ENCODE data around the gene MYO15A.

The MYO15A gene

DNA sequence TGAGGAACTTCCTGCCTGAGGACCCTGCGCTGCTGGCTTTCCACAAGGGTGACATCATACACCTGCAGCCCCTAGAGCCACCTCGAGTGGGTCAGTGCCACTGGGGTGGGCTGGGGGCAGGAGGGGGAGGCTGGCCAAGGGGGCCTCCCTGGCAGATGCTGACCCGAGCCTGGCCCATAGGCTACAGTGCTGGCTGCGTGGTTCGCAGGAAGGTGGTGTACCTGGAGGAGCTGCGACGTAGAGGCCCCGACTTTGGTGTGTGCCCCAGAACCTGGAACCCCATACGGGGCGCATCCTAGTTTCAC lies 48.4 kb downstream of the MYO15A start:
- no peak for TF ChIP-seq CTCF (conservative IDR thresholded peaks at IDR 0.05; ENCODE audit: low read length)
- TF ChIP-seq EZH2phosphoT487 (IDR thresholded peaks at IDR 0.05; ENCODE audit: borderline replicate concordance), result no peak
- peak overlapping the region; percentile 8; the same call in 1 of the 2 replicates for H2AFZ ChIP-seq (ENCODE audit: low read length)
- H3K4me2 ChIP-seq (ENCODE audit: low read depth, low read length, poor library complexity, severe bottlenecking), result no peak overlapping the region

DNA sequence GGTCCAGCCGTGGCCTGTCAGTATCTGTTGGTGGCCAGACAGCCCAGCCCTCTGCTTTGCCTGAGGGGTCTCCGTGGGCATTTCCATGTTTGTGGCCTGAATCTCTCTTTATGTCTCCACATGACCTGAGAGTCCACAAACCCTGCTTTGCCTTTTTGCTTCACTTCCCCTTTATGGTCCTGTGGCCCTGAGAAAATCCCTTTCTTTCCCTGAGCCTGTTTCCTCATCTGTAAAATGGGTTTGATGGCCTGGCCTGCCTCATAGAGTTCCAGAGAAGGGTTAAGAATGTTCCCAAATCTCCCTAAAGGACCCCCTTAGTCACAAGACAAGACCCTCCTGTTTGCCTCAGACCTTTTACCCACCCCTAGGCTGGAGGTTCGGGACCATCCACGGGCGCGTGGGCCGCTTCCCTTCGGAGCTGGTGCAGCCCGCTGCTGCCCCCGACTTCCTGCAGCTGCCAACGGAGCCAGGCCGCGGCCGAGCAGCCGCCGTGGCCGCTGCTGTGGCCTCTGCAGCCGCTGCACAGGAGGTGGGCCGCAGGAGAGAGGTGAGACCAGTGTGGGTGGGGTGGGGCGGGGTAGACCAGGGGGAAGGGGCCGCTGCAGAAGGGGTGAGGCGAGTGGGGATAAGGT lies 48.9 kb downstream of the MYO15A start:
- no peak overlapping the region for H2AFZ ChIP-seq (ENCODE audit: low read length)
- H3K4me1 ChIP-seq (ENCODE audit: insufficient read depth, low read length, poor library complexity, severe bottlenecking), result no peaks in the 10 kb centered on the region
- no peak for TF ChIP-seq CTCF (conservative IDR thresholded peaks at IDR 0.05; ENCODE audit: low read length)
- TF ChIP-seq EZH2phosphoT487 (IDR thresholded peaks at IDR 0.05; ENCODE audit: borderline replicate concordance), result no peak
- no peak overlapping the region for H3K4me2 ChIP-seq (ENCODE audit: low read depth, low read length, poor library complexity, severe bottlenecking)
- no peak overlapping the region for H3K9ac ChIP-seq (ENCODE audit: low read depth, low read length, poor library complexity, severe bottlenecking)
- H3K9me2 ChIP-seq (replicated peaks; ENCODE audit: low read depth, low read length), result no peaks in the 10 kb centered on the region
- H3F3A ChIP-seq (ENCODE audit: low read depth), result no peaks in the 10 kb centered on the region
- H3K36me3 ChIP-seq (ENCODE audit: insufficient read depth, low read length), result no peaks in the 10 kb centered on the region
- H3K9me3 ChIP-seq (ENCODE audit: insufficient read depth, low read depth, low read length), result no peaks in the 10 kb centered on the region
- H3K4me3 ChIP-seq (ENCODE audit: low read length, poor library complexity, severe bottlenecking), result no peak overlapping the region
- no peaks in the 10 kb centered on the region for H3K27me3 ChIP-seq (ENCODE audit: insufficient read depth, low read length, poor library complexity, severe bottlenecking)
- H4K20me1 ChIP-seq (ENCODE audit: insufficient read depth, low read length, poor library complexity, severe bottlenecking), result no peaks in the 10 kb centered on the region
- H3K79me2 ChIP-seq (ENCODE audit: insufficient read depth, low read length), result no peaks in the 10 kb centered on the region

More for the DNA sequence above, 48.4 kb downstream of the MYO15A start:
- Histone ChIP-seq H4K20me1 (ENCODE audit: insufficient read depth, low read length, poor library complexity, severe bottlenecking) (no peaks in the 10 kb centered on the region), H3K4me3 (ENCODE audit: low read length, poor library complexity, severe bottlenecking) (no peak overlapping the region), H3K9ac (ENCODE audit: low read depth, low read length, poor library complexity, severe bottlenecking) (no peak overlapping the region), H3K9me3 (ENCODE audit: insufficient read depth, low read depth, low read length) (no peaks in the 10 kb centered on the region), H3K9me2 (replicated peaks; ENCODE audit: low read depth, low read length) (no peaks in the 10 kb centered on the region), H3K79me2 (ENCODE audit: insufficient read depth, low read length) (no peaks in the 10 kb centered on the region), H3K36me3 (ENCODE audit: insufficient read depth, low read length) (no peaks in the 10 kb centered on the region), H3K27me3 (ENCODE audit: insufficient read depth, low read length, poor library complexity, severe bottlenecking) (no peaks in the 10 kb centered on the region), H3F3A (ENCODE audit: low read depth) (no peaks in the 10 kb centered on the region), H3K4me1 (ENCODE audit: insufficient read depth, low read length, poor library complexity, severe bottlenecking) (no peaks in the 10 kb centered on the region)

DNA sequence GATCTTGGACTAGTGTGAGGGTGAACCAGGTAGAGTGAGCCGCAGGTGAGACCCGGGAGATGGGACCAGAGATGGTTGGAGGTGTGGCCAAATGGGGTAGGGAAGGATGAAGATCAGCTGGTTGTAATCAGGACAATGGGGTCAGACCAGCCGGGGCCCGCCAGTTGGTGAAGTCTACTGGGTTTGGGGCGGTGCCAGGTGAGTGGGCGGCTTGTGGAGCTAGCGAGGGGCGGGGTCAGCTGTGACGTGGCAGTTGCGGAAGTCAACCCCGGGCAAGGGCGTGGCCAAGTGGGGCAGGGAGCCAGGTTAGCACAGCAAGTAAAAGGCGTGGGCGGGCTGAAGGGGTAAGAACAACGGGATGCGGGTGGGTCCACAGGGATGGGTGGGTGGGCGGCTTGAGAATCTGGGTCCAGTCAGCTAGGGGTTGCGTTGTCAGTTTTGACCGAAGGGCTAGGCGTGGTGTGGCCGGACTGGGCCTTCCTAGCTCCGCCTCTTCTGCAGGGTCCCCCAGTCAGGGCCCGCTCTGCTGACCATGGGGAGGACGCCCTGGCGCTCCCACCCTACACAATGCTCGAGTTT lies 49.6 kb downstream of the MYO15A start:
- no peaks in the 10 kb centered on the region for H3K36me3 ChIP-seq (ENCODE audit: insufficient read depth, low read length)
- H3K4me2 ChIP-seq (ENCODE audit: low read depth, low read length, poor library complexity, severe bottlenecking), result no peak overlapping the region
- no peaks in the 10 kb centered on the region for H4K20me1 ChIP-seq (ENCODE audit: insufficient read depth, low read length, poor library complexity, severe bottlenecking)
- H3F3A ChIP-seq (ENCODE audit: low read depth), result no peaks in the 10 kb centered on the region
- H3K4me3 ChIP-seq (ENCODE audit: low read length, poor library complexity, severe bottlenecking), result no peak overlapping the region
- no peak overlapping the region for H3K9ac ChIP-seq (ENCODE audit: low read depth, low read length, poor library complexity, severe bottlenecking)
- H3K79me2 ChIP-seq (ENCODE audit: insufficient read depth, low read length), result no peaks in the 10 kb centered on the region
- no peaks in the 10 kb centered on the region for H3K4me1 ChIP-seq (ENCODE audit: insufficient read depth, low read length, poor library complexity, severe bottlenecking)
- H3K27me3 ChIP-seq (ENCODE audit: insufficient read depth, low read length, poor library complexity, severe bottlenecking), result no peaks in the 10 kb centered on the region
- no peaks in the 10 kb centered on the region for H3K9me2 ChIP-seq (replicated peaks; ENCODE audit: low read depth, low read length)
- H2AFZ ChIP-seq (ENCODE audit: low read length), result no peak overlapping the region
- TF ChIP-seq CTCF (conservative IDR thresholded peaks at IDR 0.05; ENCODE audit: low read length) (no peak), EZH2phosphoT487 (IDR thresholded peaks at IDR 0.05; ENCODE audit: borderline replicate concordance) (no peak)
- no peaks in the 10 kb centered on the region for H3K9me3 ChIP-seq (ENCODE audit: insufficient read depth, low read depth, low read length)

All from Loucy (cell line).